Measurements from ENCODE around the gene OR2C1.

GRCh38 chr16:3383045-3383448 is 27.4 kb downstream of the OR2C1 start:
- TF ChIP-seq CTCF (IDR thresholded peaks at IDR 0.05) (no peak), POLR2A (IDR thresholded peaks at IDR 0.05) (no peak)
